Activated CD8-positive, alpha-beta memory T cell treated with anti-CD3 and anti-CD28 coated beads for 24 hours (primary cell): ENCODE measurements around the gene RPUSD3.
"Not testable (repeated sequence)": the region's sequence is repeated elsewhere in the genome, so short reads cannot be mapped to it uniquely, and the experiment has no call there.

Source experiments
- DNase-seq: peaks from one replicate; pipeline ENCODE4 v3.0.0-alpha.2; 2020

Gene RPUSD3

DNA sequence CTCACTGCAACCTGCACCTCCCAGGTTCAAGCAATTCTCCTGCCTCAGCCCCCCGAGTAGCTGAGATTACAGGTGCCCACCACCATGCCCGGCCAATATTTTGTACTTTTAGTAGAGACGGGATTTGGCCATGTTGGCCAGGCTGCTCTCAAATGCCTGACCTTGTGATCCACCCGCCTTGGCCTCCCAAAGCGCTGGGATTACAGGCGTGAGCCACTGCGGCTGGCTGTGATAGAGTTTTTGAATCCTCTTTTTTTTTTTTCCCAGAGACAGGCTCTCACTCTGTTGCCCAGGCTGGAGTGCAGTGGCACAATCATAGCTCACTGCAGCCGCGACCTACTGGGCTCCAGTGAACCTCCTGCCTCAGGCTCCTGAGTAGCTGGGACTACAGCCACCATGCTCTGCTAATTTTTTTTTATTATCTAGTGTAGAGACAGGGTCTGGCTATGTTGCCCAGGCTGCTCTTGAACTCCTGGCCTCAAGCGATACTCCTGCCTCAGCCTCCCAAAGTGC, 21.4 kb upstream of the RPUSD3 start:
- DNase-seq = not testable (repeated sequence)

DNA sequence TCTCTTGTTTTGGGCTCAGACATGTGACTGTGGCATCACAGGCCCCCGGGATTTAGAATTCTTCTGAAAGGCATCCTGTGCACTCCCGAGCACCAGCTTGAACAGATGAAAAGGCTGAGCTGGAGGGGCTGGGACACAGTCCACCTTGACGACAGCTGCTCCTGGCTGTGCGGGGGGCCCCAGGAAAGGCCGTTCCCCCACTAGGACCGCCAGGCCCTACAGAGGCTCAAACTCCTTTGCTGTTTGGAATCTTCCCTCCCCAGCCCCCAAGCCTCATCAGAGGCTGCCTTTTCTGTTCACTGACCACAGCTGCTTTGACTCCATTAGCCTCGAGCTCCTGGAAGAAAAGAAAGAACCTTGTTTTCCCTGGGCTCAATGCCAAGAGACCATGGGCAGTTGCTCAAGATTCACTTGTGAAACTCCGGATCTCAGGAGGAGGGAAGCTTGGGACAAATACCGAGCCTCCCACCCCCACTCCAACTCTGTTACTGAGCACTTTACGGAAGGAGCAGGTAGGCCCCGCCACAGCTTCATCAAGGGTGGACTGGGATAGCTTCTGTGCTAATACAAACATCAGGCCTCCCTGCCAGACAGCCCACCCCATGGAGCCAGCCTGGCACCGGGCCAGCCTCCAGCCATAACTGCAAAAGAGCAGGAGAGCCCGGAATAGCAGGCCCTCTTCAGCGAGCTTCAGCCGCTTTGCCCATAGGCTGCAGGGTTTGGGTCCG, 20.6 kb upstream of the RPUSD3 start:
- no peak for DNase-seq

DNA sequence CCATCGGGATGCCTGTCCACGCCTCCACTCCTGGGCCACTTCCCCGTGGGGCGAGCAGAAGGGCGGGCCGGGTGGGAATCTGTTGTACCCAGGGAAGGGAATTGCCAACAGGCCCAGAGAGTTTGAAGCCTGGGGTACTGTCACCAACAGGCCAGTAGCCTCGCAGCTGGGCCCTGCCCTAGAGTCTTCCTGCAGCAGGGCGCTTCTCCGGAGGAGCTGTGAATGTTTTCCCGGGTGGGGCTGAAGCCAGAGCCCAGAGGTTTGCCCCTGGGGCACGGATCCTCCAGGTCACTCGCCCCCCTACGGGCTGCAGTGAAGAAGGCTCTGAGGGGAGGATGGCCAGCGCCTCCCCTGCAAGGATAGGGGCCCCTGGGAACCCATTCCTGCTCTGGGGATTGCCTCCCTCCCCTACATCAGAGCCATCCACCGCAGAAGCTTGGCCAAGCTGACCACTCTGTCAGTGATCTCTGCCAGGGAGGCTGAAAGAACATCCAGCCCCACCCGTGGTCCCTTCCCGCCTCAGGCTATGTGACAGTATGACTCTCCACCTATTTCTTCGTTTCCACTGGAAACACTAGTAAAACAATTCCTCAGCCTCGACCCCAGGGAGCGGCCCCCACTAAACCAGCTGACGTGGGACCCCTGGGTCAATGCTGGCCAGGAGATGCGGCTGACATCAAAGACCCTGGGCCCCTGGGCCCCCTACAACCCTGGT, 19.4 kb upstream of the RPUSD3 start:
- no peak for DNase-seq

DNA sequence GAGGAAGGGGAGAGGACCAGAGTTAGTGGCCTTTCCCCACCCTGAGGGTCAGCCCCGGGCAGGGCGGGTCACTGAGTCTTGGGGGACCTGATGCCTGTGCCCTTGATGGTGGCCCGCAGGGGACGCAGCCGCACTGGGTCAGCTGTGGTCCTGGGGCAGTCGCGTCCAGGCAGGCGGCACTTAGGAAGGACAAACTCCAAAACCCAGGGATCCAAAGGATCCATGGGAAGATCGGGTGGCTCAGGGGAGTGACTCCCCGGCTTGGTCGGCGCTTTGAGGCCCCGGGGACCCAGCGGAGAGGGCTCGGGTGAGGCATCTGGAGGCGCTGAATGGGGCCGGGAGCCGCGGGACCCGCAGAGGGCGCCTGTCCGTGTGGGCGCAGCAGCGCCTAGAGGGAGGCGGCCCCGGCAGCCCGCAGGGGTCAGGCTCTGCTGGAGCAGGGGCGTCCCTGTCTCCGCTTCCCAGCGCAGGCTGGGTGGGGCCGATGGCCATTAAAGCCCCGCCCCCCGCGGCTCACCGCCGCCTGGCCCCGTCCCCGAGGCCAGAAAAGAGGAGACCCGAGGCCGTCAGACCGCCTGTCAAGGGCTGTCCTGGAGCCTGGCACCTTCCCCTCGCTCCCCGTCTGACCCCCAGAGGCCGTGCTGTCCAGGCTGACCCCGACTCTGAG, 18.7 kb upstream of the RPUSD3 start:
- DNase-seq = no peak

DNA sequence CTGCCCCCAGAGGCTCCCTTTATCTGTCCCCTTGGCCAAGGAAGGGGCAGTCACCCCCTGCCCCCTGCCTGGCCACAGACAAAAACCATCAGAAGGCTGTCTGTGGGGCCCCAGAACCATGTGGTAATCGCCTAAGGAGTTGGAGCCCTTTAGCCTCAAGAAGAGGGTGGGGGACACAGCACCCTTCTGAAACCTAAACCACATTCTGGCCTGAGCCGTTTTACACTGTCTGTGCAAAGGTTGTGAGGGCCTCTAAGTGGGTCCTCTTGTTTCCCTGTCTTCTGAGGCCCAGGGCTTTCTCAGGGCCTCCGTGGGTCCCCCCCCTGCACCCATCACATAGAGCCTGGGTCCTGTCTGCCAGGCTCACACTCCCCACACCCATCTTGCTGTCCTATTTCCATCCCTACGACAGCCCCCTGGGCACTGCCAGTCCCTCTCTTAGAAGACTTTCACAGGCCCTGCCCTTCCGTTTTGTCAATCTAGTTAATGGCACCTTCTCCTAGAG, 17.9 kb upstream of the RPUSD3 start:
- no peak for DNase-seq

DNA sequence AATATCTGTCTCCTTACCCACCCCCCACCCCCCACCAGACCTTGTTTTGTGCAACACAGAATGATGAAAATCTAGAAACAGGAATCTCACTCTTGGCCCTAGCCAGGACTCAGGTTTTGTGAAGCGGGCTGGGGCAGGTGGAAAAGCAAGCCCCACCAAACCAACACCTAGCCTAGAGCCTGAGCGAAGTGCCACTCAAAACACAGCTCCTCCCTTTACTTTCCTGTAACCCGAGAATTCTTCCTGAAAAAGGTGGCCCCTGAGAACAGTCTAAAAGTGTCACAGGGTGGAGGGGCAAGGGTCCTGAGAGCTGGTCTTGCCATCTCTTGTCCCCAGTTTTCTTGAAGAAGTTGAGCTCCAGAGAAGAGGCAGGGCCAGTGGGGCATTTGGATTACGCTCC, 17.4 kb upstream of the RPUSD3 start:
- no peak for DNase-seq

DNA sequence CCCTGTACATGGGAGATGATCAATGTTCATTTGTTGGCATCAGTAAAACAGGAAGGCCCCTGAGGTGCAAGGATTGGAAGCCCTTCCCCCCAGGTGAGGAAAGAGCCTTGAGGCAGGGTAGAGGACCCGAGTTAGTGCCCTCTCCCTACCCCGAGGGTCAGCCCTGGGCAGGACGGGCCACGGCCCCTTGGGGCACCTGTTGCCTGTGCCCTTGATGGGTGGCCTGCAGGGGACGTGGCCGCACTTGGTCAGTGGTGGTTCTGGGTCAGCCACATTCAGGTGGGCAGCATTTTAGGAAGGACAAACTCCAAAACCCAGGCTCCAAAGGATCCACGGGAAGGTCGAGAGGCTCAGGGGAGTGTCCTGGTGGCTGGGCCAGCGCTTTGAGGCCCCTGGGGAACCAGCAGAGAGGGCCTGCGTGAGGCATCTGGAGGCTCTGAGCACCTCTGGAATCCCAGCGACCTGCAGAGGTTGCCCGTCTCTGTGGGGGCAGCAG, 15.8 kb upstream of the RPUSD3 start:
- no peak for DNase-seq

DNA sequence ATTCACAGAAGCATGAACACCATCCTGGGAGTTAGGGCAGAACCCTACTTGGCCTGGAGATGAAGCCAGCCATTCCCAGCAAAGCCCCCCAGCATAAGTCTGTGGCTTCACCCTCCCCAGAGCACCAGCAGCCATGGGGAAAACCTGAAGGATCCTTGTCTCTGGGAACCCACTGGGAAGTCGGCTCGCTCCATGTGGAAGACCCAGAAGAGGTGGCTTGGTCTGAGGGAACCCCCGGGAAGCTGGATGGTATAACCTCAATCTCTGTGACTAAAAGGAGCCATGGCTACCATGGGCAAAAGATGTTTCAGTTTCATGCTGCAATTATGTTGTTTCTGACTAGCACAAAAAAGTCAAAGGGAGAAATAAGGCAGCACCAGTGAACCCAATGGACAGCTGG, 11.8 kb upstream of the RPUSD3 start:
- no peak for DNase-seq

DNA sequence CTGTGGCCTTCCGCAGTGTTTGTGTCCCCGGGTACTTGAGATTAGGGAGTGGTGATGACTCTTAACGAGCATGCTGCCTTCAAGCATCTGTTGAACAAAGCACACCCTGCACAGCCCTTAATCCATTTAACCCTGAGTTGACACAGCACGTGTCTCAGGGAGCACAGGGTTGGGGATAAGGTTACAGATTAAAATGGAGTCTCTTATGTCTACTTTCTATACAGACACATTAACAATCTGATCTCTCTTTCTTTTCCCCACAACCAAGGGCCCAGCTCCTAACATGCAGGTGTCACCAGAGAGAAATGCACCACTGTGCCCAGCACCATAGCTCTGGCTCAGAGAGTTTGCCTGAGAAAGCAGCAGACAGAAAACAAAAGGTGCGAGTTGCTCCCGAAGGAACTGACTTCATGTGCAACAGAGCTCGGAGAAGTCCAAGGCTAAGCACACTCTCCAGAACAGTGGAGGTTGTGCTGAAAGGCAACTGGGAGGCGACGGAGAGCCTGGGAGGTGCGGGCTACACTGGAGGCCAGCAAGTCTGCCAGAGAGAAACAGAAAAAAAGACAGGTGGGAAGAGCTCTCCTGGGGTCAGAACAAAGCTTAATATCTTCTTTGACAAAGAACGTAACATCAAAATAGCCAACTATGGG, 10.6 kb upstream of the RPUSD3 start:
- not testable (repeated sequence) for DNase-seq

DNA sequence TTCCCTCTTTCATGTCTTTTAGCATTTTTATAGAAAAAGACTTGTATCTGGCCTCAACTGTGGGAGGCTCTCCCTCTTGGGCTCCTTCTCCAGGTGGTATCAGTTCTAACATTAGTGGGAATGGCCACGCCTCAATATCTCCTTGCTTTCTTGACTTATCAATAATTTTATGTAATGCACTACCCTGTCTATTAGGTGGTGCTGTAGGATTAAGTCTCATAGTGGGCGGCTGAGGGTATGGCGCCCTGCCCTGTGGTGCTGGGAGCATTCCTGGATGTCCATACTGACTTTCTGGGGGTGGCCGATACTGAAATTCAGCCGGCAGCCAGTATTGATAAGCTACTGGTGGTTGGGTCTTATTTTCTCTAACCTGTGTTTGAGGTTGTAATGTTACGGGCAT, 8.7 kb upstream of the RPUSD3 start:
- no peak for DNase-seq

DNA sequence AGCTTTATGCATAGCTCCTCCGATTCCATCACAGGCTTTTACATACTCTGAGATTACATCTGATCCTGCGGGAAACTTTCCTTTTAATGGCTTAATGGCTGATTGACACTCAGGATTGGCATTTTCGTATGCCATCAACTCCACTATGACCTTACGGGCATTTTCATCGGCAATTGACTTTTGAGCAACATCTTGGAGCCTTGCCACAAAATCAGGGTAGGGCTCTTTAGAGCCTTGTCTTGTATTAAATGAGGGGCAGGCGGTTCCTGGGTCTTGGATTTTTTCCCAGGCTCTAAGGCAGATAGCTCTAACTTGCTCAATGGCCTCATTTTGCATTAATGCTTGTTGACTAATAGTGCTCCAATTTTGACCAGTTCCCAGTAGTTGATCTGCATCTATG, 8.1 kb upstream of the RPUSD3 start:
- not testable (repeated sequence) for DNase-seq

DNA sequence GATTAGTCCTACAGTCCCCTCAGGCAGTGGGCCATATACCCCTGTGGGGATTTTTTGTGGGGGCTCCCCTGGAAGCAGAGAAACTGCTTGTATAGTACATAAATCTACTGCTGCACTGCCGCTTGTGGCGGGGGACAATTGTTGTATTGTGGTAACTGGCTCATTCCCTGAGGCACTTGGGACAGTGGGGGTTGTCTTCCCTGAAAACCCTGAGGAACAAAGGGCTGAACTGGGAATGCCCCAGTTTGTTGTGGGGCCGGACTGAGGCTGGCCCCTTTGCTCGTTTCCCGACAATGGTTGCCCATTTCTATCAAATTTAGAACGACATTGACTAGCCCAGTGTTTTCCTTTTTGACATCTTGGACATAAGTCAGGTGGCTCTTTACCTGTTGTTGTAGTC, 7.6 kb upstream of the RPUSD3 start:
- DNase-seq = not testable (repeated sequence)

DNA sequence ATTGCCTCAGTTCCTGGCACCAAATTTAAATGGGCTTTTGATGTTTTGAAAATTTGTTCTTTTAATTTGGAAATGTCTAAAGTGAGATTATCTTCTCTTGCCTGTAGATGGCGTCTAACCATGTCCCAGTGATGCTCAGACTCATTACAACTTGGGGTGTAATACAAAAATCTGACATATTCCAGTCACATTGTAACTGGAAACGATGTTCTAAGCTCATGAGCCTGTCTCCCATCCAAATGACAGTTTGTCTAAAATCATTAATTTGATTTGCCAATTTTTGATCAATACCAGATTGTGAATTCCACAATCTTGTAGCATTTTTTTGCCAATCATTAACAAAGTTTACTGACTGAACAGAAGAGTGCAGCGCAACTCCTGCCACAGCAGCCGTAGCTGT, 5.1 kb upstream of the RPUSD3 start:
- DNase-seq = not testable (repeated sequence)

DNA sequence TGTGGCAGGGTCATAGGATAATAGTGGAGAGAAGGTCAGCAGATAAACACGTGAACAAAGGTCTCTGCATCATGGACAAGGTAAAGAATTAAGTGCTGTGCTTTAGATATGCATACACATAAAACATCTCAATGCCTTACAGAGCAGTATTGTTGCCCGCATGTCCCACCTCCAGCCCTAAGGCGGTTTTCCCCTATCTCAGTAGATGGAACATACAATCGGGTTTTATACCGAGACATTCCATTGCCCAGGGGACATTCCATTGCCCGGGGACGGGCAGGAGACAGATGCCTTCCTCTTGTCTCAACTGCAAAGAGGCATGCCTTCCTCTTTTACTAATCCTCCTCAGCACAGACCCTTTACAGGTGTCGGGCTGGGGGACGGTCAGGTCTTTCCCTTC, 4.1 kb upstream of the RPUSD3 start:
- DNase-seq = not testable (repeated sequence)

DNA sequence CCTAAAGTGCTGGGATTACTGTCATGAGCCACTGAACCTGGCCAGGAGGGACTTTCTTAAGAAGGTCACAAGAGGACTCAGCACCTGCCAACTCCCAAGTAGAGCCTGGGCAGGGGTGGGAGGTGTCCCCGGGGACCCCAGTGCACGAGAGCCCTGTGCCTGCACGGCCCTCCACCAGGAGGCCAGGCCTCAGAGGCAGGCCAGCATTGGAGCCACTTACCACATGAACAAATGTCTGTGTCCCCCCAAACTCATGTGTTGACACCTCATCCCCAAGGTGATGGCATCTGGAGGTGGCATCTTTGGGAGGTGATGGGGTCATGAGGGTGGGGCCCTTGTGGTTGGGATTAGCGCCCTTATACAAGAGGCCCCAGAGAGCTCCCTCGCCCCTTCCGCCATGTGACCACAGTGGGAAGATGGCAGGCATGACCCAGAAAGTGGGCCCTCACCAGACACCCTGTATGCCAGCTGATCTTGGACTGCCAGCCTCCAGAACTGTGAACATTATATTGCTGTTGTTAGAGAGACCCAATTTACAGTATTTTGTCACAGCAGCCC, 3.2 kb upstream of the RPUSD3 start:
- no peak for DNase-seq

DNA sequence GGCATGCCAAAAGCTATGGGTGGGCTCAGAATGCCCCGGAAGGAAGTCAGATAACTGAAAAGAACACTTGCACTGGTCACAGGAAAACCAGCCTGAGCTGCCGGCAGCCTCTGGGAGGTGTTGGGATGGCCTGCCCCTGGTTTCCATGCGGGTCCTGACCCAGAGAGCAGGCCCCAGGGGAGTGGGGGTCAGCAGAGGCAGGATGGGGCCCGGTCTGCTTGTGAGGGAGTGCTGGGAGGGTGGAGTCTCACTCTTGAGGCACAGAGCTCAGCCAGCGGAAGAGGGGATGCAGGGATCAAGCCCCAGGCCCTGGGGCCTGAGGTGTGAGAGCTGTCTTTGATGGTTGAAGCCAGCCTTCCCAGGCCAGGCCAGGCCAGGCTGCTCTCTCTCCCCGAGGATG, 2.4 kb upstream of the RPUSD3 start:
- no peak for DNase-seq

DNA sequence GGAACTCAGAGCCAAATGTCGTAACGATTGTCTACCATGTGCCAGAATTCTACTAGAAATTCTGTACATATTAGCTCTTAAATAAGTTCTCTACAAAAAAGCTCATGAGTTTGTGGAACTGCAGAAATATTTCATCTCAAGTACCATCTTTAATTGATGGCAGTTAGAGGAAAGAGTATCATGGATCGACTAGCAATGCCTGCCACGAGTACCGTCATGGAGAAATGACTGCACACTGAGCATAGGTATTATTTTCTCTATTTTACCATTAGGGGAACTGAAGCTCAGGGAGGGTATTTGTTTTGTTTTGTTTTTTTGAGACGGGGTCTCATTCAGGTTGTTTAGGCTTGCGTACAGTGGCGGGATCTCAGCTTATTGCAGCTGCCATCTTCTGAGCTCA, 2.8 kb downstream of the RPUSD3 start:
- DNase-seq = no peak

DNA sequence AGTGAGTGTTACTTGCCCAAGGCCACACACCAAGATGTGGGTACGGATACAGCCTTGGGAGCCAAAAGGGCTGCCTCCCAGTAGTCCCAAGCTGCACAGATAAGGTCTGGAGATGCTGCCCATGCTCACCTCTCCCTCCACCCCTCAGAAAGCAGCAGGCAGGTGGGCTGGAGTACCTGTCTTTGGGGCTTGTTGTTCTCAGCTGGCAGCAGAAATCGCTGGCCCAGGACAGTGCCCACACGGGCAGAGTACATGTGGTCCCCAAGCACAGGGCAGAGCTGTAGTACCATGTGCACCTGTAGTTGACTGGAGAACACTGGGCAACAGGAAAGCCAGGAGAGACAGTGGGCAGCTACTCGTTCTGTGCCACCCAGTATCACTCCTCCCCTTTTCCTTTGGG, 5.0 kb downstream of the RPUSD3 start:
- DNase-seq = no peak

DNA sequence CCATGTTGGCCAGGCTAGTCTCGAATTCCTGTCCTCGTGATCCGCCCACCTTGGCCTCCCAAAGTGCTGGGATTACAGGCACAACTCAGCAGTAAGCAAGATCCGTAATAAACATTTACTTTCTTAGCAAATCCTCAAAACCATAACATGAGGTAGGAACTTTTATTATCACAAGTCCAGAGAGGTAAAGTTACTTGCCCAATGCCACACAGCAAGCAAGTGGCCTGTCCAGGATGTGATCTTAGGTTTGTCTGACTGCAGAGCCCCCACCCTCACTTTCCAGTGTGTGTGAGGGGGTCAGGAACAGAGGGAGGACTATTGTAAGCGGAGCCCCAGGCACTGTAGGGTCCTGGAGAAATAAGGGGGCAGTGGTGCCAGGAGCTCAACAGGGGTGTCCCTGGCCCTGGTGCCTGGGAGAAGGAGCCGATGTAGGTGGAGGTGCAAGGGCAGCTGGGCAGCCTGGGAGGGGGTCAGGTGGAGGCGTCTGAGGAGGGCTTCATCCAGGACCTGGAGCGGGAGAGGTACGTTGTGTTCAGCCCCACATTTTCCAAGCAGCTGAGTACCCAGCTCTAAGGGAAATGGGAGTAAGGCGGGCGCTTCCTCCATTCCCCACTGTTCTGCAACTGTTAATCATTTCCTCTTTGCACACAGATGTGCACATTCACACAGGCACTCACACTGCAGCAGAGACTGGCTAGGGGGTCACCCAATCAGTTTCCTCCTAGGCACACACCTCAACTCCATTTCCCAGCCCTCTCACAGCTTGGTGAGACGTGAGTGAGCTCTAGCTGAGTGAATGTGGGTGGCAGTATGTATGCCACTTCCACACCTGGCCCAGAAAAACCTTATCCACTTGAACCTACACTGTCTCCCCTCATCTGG, 5.9 kb downstream of the RPUSD3 start:
- no peak for DNase-seq

DNA sequence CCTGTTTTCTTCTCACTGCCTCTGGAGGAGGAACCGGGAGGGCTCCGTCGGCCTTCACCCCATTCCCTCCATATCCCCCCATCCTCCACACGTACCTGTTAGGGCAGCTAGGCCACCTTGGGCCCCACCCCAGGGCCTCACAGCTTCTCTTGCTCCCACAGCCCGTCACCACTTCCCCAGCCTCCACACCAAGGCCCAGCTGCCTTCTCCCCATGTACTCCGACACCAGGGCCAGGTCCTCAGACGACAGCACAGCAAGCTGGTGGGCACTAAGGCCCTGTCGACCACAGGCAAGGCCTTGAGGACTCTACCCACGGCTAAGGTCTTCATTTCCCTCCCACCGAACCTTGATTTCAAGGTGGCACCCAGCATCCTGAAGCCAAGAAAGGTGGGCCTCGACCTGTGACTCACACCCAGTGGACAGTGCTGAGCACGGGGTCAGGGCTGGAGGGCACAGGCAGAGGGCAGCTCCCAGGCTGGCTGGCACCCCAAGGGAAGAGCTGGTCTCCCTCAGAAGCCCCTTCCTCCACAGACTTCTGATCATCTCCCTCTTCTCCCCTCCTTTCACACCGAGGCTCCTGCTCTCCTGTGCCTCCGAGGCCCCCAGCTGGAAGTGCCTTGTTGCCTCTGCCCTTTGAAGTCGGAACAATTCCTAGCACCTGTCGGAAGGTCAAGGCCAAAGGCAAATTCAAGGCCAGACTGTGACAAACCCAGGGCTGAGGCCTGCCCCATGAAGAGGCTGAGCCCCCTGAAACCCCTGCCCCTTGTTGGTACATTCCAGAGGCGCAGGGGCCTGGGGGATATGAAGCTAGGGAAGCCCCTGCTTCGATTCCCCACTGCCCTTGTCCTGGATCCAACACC, 9.1 kb downstream of the RPUSD3 start:
- DNase-seq = no peak

DNA sequence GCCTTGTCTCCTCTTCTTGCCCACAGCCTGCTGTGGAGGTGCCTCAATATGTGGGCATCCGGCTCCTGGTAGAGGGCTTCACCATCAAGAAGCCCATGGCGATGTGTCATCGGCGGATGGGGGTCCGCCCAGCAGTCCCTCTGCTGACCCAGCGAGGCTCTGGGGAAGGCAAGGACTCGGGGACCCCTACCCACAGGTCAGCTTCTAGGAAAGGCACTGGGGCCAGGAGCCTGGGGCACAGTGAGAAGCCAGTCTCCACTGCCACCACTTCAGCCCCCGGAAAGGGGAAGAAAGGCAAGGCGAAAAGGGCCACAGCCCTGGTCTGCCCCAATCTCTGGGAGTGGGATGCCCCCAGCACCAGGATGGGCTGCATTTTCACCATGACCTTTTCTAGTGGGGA, 10.7 kb downstream of the RPUSD3 start:
- no peak for DNase-seq
